Epithelial cell of esophagus (primary cell): ENCODE results near the gene DCST1.

Source experiments
- DNase-seq: peaks from one replicate; pipeline ENCODE4 v3.0.0; 2010; ENCODE audit warnings: low read depth
- H3K4me3 ChIP-seq: 2 replicates; pipeline ENCODE4 v1.5.1; 2011; ENCODE audit warnings: mild to moderate bottlenecking, low read length, control low read depth
- CTCF ChIP-seq: IDR thresholded peaks from 2 replicates; pipeline ENCODE4 v1.5.1; 2011; ENCODE audit warnings: low read depth, mild to moderate bottlenecking, low read length, control low read depth, inconsistent platforms; ENCODE audit not compliant: insufficient read depth; ENCODE audit errors: missing control alignments

Gene DCST1

GRCh38 chr1:155006601-155007101 lies 27.0 kb upstream of the DCST1 start:
- no peak for TF ChIP-seq CTCF
- no peak for DNase-seq

GRCh38 chr1:155007251-155007828 lies 26.3 kb upstream of the DCST1 start:
- DNase-seq = no peak
- no peak for TF ChIP-seq CTCF
- H3K4me3 ChIP-seq = peak overlapping the region; percentile 64

More at GRCh38 chr1:155006601-155007101, 27.0 kb upstream of the DCST1 start:
- peak overlapping the region; percentile 64 for H3K4me3 ChIP-seq

GRCh38 chr1:155008015-155008941 lies 25.3 kb upstream of the DCST1 start:
- peak overlapping the region; percentile 64 for H3K4me3 ChIP-seq
- no peak for TF ChIP-seq CTCF
- no peak for DNase-seq

- TF ChIP-seq CTCF = no peak
- H3K4me3 ChIP-seq = peak overlapping the region; percentile 64
- no peak for DNase-seq
Observed at GRCh38 chr1:155009221-155009711, 24.4 kb upstream of the DCST1 start.

DNA sequence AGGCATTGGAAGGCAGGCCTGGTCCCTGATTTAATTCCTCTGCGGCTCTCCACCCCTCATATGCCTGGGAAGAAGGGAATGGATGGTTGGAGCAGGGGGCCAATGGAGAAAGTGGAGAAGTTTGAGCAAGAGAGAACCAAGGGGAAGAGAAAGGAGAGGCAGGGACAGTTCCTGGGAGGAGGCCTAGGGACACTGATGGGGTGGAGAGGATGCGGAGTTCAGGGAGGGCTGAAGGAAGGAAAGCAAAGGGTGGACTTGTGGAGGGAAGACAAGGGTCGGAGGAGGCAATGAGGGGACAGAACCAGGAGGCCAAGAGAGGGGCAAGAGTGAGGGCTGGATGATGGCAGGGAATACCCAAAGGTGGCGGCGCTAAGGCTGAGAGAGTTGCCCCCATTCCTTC lies 23.9 kb upstream of the DCST1 start:
- no peak for TF ChIP-seq CTCF
- no peak for DNase-seq
- H3K4me3 ChIP-seq = peak overlapping the region; percentile 64

- no peak for TF ChIP-seq CTCF
- no peak for DNase-seq
- peak overlapping the region; percentile 64 for H3K4me3 ChIP-seq
Observed at GRCh38 chr1:155010211-155010918, 23.3 kb upstream of the DCST1 start.
